K562 (cell line): ENCODE data around the gene RAI2.

Source experiments
- EP300 ChIP-seq: IDR thresholded peaks from 2 replicates; pipeline ENCODE4 v1.6.1; 2012; ENCODE audit warnings: low read length, improper control_type of control experiment
- HDAC2 ChIP-seq: fragments of 450-650 bp; IDR thresholded peaks from 2 replicates; pipeline ENCODE4 v1.6.1; 2016; ENCODE audit warnings: mild to moderate bottlenecking
- POLR2A ChIP-seq: fragments of 450-650 bp; conservative IDR thresholded peaks from 2 replicates; pipeline ENCODE4 v1.6.1; 2016
- PTRF ChIP-seq: fragments of 450-650 bp; IDR thresholded peaks from 2 replicates; pipeline ENCODE4 v1.6.1; 2016; ENCODE audit warnings: mild to moderate bottlenecking, missing genetic modification characterization, missing compliant biosample characterization
- SRSF3 ChIP-seq: fragments of 200-400 bp; formaldehyde crosslinking; IDR thresholded peaks from 2 replicates; pipeline ENCODE4 v1.6.1; 2016; ENCODE audit warnings: mild to moderate bottlenecking, low read length, moderate library complexity; ENCODE audit not compliant: insufficient read depth
- ZFX ChIP-seq: sonication (generic); formaldehyde crosslinking; IDR thresholded peaks from 2 replicates; pipeline ENCODE4 v1.8.0; 2022; ENCODE audit warnings: mild to moderate bottlenecking, missing genetic modification reagents, moderate library complexity
- ZNF263 ChIP-seq: sonication (generic); formaldehyde crosslinking; IDR thresholded peaks from 2 replicates; pipeline ENCODE4 v1.8.0; 2022; ENCODE audit warnings: mild to moderate bottlenecking, missing genetic modification reagents, borderline replicate concordance
- TF ChIP-seq, protein P1 (sequence below): fragments of 450-650 bp; formaldehyde crosslinking; IDR thresholded peaks from 2 replicates; pipeline ENCODE4 v1.4.0; 2022; ENCODE audit warnings: missing genetic modification characterization
- TF ChIP-seq, protein P2 (sequence below): fragments of 450-650 bp; conservative IDR thresholded peaks from 2 replicates; pipeline ENCODE4 v1.6.1; 2016; ENCODE audit warnings: missing genetic modification characterization, low read depth, mild to moderate bottlenecking, missing compliant biosample characterization, moderate library complexity

DNA sequence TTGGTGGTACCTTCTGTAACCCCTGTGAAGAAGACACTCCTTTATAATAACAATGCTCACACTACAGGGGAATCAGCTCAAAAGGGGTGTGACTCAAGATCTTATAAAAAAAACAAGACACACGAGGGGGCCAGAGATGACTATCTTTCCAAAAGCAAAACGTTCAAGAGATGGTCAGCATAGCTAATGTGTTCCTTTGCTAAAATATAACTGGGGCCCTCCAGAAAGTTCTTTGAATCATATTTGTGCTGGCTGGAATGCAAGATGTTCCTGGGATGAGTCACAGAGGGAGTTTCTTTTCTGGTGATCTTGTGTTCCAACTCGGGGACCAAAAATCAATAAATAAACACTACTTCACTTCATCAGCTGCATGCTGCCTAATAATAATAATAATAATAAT is 46.5 kb downstream of the RAI2 start:
- TF ChIP-seq ZNF263 (CRISPR knock-in tag): no peak
- no peak for TF ChIP-seq SRSF3
- TF ChIP-seq POLR2A: no peak
- TF ChIP-seq PTRF (tag): no peak
- TF ChIP-seq, protein P1, sequence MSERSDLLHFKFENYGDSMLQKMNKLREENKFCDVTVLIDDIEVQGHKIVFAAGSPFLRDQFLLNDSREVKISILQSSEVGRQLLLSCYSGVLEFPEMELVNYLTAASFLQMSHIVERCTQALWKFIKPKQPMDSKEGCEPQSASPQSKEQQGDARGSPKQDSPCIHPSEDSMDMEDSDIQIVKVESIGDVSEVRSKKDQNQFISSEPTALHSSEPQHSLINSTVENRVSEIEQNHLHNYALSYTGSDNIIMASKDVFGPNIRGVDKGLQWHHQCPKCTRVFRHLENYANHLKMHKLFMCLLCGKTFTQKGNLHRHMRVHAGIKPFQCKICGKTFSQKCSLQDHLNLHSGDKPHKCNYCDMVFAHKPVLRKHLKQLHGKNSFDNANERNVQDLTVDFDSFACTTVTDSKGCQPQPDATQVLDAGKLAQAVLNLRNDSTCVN (CRISPR knock-in tag): no peak
- no peak for TF ChIP-seq ZFX (CRISPR knock-in tag)
- no peak for TF ChIP-seq EP300
- TF ChIP-seq, protein P2, sequence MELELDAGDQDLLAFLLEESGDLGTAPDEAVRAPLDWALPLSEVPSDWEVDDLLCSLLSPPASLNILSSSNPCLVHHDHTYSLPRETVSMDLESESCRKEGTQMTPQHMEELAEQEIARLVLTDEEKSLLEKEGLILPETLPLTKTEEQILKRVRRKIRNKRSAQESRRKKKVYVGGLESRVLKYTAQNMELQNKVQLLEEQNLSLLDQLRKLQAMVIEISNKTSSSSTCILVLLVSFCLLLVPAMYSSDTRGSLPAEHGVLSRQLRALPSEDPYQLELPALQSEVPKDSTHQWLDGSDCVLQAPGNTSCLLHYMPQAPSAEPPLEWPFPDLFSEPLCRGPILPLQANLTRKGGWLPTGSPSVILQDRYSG (tag): no peak
- TF ChIP-seq HDAC2: no peak
